ENCODE data around the gene KCNK16. TPM values are rescaled to one million over a fixed set of nuclear protein-coding genes. Genes with fewer than 3 reads are reported as not detected.

Gene KCNK16
- total RNA-seq, 1 donor from 2014 or later: not detected

- no peak overlapping the region for H3K4me3 Mint-ChIP-seq (ENCODE audit: unreplicated experiment)
- peaks cover 3% of the 10 kb centered on the region for H3K27me3 ChIP-seq (ENCODE audit: insufficient read depth, low read length)
- no peaks in the 10 kb centered on the region for H4K20me1 ChIP-seq (ENCODE audit: insufficient read depth, low read length)
- no peak overlapping the region for H2AFZ ChIP-seq (ENCODE audit: low read depth, low read length)
- no peaks in the 10 kb centered on the region for H3K4me1 ChIP-seq (ENCODE audit: insufficient read depth, low read length)
- FAIRE-seq (no peak), DNase-seq (ENCODE audit: low read depth) (no peak)
- peaks cover 2% of the 10 kb centered on the region for H3K36me3 Mint-ChIP-seq (ENCODE audit: low read depth, unreplicated experiment)
- H3K4me1 Mint-ChIP-seq (ENCODE audit: low read depth, unreplicated experiment): no peaks in the 10 kb centered on the region
- TF ChIP-seq EZH2 (IDR thresholded peaks at IDR 0.05; ENCODE audit: insufficient read depth, low read length) (no peak), CTCF (IDR thresholded peaks at IDR 0.05; ENCODE audit: insufficient read depth, low read depth, low read length) (no peak)
- H3K27me3 Mint-ChIP-seq (ENCODE audit: low read depth, unreplicated experiment): peaks cover 55% of the 10 kb centered on the region
- H3K36me3 ChIP-seq (ENCODE audit: insufficient read depth, low read length): no peaks in the 10 kb centered on the region
- H3K27ac ChIP-seq (ENCODE audit: low read depth, low read length): no peak overlapping the region
- no peak overlapping the region for H3K4me3 ChIP-seq (ENCODE audit: insufficient read depth, low read depth, low read length)
- no peaks in the 10 kb centered on the region for H3K9me3 ChIP-seq (ENCODE audit: insufficient read depth, low read depth, low read length)
- H3K9me3 Mint-ChIP-seq (ENCODE audit: unreplicated experiment): peaks cover 2% of the 10 kb centered on the region
- no peak overlapping the region for H3K4me2 ChIP-seq (ENCODE audit: low read length)
- no peak overlapping the region for H3K9ac ChIP-seq (ENCODE audit: low read length)
- no peaks in the 10 kb centered on the region for H3K79me2 ChIP-seq (ENCODE audit: insufficient read depth, low read length)
- no peak overlapping the region for H3K27ac Mint-ChIP-seq (ENCODE audit: unreplicated experiment)
These were observed 39.7 kb downstream of the KCNK16 start for GRCh38 chr6:39282774-39283173.

GRCh38 chr6:39281312-39281980, 41.1 kb downstream of the KCNK16 start:
- H3K27ac ChIP-seq (ENCODE audit: low read depth, low read length): no peak overlapping the region
- H3K4me3 Mint-ChIP-seq (ENCODE audit: unreplicated experiment): no peak overlapping the region

More at GRCh38 chr6:39281312-39281980, 41.1 kb downstream of the KCNK16 start:
- Histone ChIP-seq H3K9me3 (ENCODE audit: insufficient read depth, low read depth, low read length) (no peaks in the 10 kb centered on the region), H3K4me3 (ENCODE audit: insufficient read depth, low read depth, low read length) (no peak overlapping the region), H3K36me3 (ENCODE audit: insufficient read depth, low read length) (no peaks in the 10 kb centered on the region), H4K20me1 (ENCODE audit: insufficient read depth, low read length) (no peaks in the 10 kb centered on the region), H3K4me1 (ENCODE audit: insufficient read depth, low read length) (no peaks in the 10 kb centered on the region), H3K9ac (ENCODE audit: low read length) (no peak overlapping the region), H3K4me2 (ENCODE audit: low read length) (no peak overlapping the region), H2AFZ (ENCODE audit: low read depth, low read length) (no peak overlapping the region), H3K79me2 (ENCODE audit: insufficient read depth, low read length) (no peaks in the 10 kb centered on the region), H3K27me3 (ENCODE audit: insufficient read depth, low read length) (peaks cover 3% of the 10 kb centered on the region)
- Mint-ChIP-seq H3K27me3 (ENCODE audit: low read depth, unreplicated experiment) (peaks cover 65% of the 10 kb centered on the region), H3K36me3 (ENCODE audit: low read depth, unreplicated experiment) (peaks cover 2% of the 10 kb centered on the region), H3K9me3 (ENCODE audit: unreplicated experiment) (peaks cover 2% of the 10 kb centered on the region), H3K27ac (ENCODE audit: unreplicated experiment) (no peak overlapping the region), H3K4me1 (ENCODE audit: low read depth, unreplicated experiment) (no peaks in the 10 kb centered on the region)
- TF ChIP-seq EZH2 (IDR thresholded peaks at IDR 0.05; ENCODE audit: insufficient read depth, low read length): no peak
- TF ChIP-seq CTCF (IDR thresholded peaks at IDR 0.05; ENCODE audit: insufficient read depth, low read depth, low read length): no peak
- DNase-seq (ENCODE audit: low read depth): no peak
- FAIRE-seq: no peak

All from astrocyte (in vitro differentiated cells and primary cell).